ENCODE results near the gene HS3ST3B1. TPM values are rescaled to one million over a fixed set of nuclear protein-coding genes. Genes with fewer than 3 reads are reported as not detected.

The HS3ST3B1 gene
- total RNA-seq, 1 experiment from 2014 or later: 0.59 TPM

GRCh38 chr17:14268264-14268663, 32.6 kb upstream of the HS3ST3B1 start:
- POLR2A ChIA-PET: no interaction called here
- Histone ChIP-seq H3K4me1 (ENCODE audit: control insufficient read depth, insufficient read depth, low read length) (no peaks in the 10 kb centered on the region), H3K9me3 (ENCODE audit: control insufficient read depth, insufficient read depth, low read depth, low read length) (no peaks in the 10 kb centered on the region), H3K27ac (ENCODE audit: low read length) (no peak overlapping the region), H3K27me3 (ENCODE audit: control insufficient read depth, insufficient read depth, low read length) (no peaks in the 10 kb centered on the region), H3K36me3 (ENCODE audit: control insufficient read depth, insufficient read depth, low read length) (no peaks in the 10 kb centered on the region), H3K4me3 (ENCODE audit: low read depth in 2 of 2, low read length in 2 of 2) (no peak overlapping the region)
- intact Hi-C loops (cut with micrococcal nuclease; ENCODE audit: unreplicated experiment): no loop called here
- DNase-seq (ENCODE audit: low read depth, low spot score) (no peak), ATAC-seq (no peak)
- CTCF ChIA-PET: no interaction called here
- no TSS peak for BruUV-seq (replicated peaks)
- no peak for TF ChIP-seq SIN3A (IDR thresholded peaks at IDR 0.05; ENCODE audit: borderline replicate concordance, insufficient read depth, low read depth, low read length)
- no peak for TF ChIP-seq POLR2AphosphoS5 (IDR thresholded peaks at IDR 0.05; ENCODE audit: low read depth, low read length)
- TF ChIP-seq CTCF (IDR thresholded peaks at IDR 0.05): no peak
- no peak for TF ChIP-seq TCF7L2 (IDR thresholded peaks at IDR 0.05; ENCODE audit: low read depth, low read length)
- no peak for TF ChIP-seq REST (IDR thresholded peaks at IDR 0.05; ENCODE audit: insufficient read depth in 1 of 2, low read depth in 2 of 2, low read length in 1 of 2)
- in situ Hi-C loops (cut with HindIII; ENCODE audit: low pct_unique_long_range_greater_than_20kb, low sequenced_read_pairs): no loop called here

- BruUV-seq (replicated peaks): no TSS peak
- in situ Hi-C loops (cut with HindIII; ENCODE audit: low pct_unique_long_range_greater_than_20kb, low sequenced_read_pairs): no loop called here
- no peak for ATAC-seq
- no peaks in the 10 kb centered on the region for H3K36me3 ChIP-seq (ENCODE audit: control insufficient read depth, insufficient read depth, low read length)
- no peaks in the 10 kb centered on the region for H3K9me3 ChIP-seq (ENCODE audit: control insufficient read depth, insufficient read depth, low read depth, low read length)
- no peaks in the 10 kb centered on the region for H3K27me3 ChIP-seq (ENCODE audit: control insufficient read depth, insufficient read depth, low read length)
- DNase-seq (ENCODE audit: low read depth, low spot score): no peak
- no peak overlapping the region for H3K4me3 ChIP-seq (ENCODE audit: low read depth in 2 of 2, low read length in 2 of 2)
- no peak overlapping the region for H3K27ac ChIP-seq (ENCODE audit: low read length)
- POLR2A ChIA-PET: no interaction called here
- no peaks in the 10 kb centered on the region for H3K4me1 ChIP-seq (ENCODE audit: control insufficient read depth, insufficient read depth, low read length)
- TF ChIP-seq REST (IDR thresholded peaks at IDR 0.05; ENCODE audit: insufficient read depth in 1 of 2, low read depth in 2 of 2, low read length in 1 of 2) (no peak), CTCF (IDR thresholded peaks at IDR 0.05) (no peak), SIN3A (IDR thresholded peaks at IDR 0.05; ENCODE audit: borderline replicate concordance, insufficient read depth, low read depth, low read length) (no peak)
- intact Hi-C loops (cut with micrococcal nuclease; ENCODE audit: unreplicated experiment): no loop called here
- CTCF ChIA-PET: no interaction called here
These were observed 31.4 kb upstream of the HS3ST3B1 start for GRCh38 chr17:14269473-14269872.

Measured in Panc1 (cell line).